ENCODE measurements around the gene KCNK15.

The KCNK15 gene

DNA sequence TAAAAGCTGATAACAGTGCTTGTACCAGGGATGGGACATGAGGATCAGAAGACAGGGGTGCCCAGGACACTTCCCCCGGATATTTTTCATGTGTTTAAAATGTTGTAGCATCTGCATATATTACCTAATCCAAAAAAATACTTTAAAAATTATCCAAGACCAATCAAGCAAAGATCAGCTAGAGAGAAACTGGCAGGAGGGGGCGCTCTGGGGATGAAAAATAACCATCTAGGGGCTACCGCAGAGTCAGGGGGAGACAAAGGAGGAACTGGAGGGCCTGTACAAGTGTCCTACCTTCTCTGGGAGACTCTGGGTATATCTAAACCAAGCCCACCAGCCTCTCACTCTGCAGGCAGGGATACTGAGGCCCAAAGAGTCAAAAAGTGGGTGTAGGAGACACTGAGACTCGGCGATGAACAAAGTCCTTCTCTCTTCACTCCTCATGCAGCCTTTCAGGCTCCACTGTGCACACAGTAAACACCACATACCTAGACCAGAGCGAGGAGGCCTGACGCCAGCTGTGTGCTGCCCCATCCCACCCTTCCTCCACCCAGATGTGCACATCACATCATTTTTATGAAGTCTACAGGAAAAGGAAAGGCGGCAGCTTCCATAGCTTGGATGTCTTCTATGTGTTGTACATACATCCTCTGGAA, 54.9 kb downstream of the KCNK15 start:
- H3K4me3 ChIP-seq (ENCODE audit: low read depth in 1 of 2, low read length in 2 of 2) = no peak overlapping the region
- no peaks in the 10 kb centered on the region for H3K36me3 ChIP-seq (ENCODE audit: insufficient read depth, low read length)
- no peaks in the 10 kb centered on the region for H3K4me1 ChIP-seq (ENCODE audit: insufficient read depth, low read length)
- H3K27me3 ChIP-seq (ENCODE audit: control insufficient read depth in 1 of 2, insufficient read depth in 2 of 2, low read length in 2 of 2) = peaks cover 0 to 11% of the 10 kb centered on the region in 2 donors
- no peak overlapping the region for H3K9ac ChIP-seq (ENCODE audit: low read length)
- H3K27ac ChIP-seq (ENCODE audit: low read depth, low read length) = no peak overlapping the region
- no peaks in the 10 kb centered on the region for H3K9me3 ChIP-seq (ENCODE audit: low read length)

All from muscle layer of colon (tissue), 2 donors.